GM19455 (cell line): Measurements from ENCODE around the gene ZEB1.
"Not testable (repeated sequence)": the region's sequence is repeated elsewhere in the genome, so short reads cannot be mapped to it uniquely, and the experiment has no call there.

Experiments used
- ATAC-seq: cut with Tn5 transposase; IDR thresholded peaks from one replicate; pipeline ENCODE4 v1.9.1; 2021; ENCODE audit not compliant: unreplicated experiment

The ZEB1 gene

DNA sequence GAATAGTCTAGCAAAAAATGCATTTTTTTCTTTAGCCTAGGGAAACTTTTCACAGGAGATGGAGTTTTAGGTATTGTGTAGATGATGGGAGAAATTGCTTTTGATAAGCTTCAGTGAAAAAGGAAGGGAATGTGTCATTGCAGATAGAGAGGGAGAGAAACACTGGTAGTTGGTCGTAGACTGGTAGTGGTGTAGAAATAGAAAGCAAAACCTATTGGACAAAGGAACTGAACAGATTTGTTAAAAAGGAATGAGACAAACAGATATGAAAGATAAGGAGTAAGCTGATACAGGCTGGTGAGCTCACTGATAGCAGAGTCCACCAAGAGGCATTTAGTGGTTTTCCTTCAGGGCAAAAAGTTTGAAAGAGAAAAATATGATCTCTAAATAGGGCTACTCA is 94.3 kb downstream of the ZEB1 start:
- no peak for ATAC-seq

DNA sequence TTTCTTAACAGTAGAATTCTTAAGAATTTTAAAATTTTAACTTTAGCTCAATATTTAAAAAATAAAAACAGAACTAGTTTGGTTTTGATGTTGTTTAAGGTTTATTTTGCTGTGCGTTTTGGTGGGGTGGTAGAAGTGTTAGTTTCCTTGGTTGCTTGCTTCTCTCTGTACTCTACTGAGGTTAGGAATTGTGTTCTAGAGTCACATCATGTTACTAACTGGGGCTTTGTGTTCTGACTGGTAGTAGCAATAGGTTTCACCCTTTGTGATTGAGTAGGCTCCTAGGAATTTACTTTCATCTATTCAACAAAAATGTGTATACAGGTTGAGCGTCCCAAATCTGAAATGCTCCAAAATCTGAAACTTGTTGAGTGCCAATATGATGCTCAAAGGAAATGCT is 99.5 kb downstream of the ZEB1 start:
- no peak for ATAC-seq

DNA sequence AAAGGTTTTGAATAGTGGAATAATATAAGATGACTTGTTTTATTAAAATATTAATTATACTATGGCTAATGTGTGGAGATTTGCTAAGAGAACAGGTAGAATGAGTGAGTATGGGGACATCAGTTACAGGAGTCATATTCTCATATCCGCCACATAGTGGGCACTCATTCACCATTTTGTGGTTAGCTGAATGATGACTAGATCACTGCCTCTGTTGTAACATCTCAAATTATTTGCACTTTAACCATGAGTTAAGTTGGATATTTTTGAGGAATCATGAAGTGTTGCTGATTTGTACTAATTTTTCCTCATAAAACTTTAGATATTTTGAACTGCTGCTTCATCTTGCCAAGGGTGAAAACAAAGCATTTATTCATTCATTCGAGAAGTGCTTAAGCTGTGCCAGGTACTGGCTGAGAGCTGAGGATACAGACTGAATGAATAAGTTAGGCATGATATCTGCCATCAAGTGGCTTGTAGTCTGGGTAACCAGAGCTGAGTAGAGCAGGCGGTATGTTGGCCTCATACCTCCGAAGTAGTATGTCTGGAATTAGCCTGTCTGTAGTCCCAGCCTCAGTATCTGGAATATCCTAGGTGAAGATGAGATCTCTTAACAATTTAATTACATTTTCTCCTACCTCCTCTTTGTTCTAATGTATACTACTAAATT is 100.5 kb downstream of the ZEB1 start:
- no peak for ATAC-seq

DNA sequence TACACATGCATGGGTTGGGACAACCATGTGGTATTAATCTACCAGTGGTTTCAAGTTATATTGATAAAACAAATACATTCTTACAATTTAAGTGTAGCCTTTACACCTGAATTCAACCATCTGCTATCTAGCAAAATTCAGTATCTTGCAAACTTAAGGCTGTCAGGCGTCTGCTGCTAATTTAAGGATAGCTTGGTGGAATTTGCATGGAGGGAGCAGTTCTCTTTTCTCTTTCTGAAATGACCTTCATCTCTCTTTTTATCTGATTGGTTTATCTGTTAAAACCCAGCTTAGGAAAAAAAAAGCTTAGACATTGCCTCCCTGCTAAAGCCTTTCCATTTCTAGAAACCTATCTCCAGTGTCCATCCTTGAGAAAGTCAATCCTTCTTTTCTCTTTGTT is 102.3 kb downstream of the ZEB1 start:
- ATAC-seq, result no peak

DNA sequence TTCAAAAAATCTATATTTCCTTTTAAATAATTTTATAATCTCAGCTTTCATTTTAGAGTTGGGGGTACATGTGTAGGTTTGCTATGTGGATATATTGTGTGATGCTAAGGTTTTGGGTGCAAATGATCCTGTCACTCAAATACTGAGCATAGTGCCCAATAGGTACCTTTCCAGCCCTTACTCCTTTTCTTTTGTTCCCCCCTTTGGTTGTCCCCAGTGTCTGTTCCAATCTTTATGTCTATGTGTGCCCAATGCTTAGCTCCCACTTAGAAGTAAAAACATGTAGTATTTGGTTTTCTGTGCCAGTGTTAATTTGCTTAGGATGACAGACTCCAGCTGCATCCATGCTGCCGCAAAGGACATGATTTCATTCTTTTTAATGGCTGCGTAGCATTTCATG is 103.6 kb downstream of the ZEB1 start:
- no peak for ATAC-seq

DNA sequence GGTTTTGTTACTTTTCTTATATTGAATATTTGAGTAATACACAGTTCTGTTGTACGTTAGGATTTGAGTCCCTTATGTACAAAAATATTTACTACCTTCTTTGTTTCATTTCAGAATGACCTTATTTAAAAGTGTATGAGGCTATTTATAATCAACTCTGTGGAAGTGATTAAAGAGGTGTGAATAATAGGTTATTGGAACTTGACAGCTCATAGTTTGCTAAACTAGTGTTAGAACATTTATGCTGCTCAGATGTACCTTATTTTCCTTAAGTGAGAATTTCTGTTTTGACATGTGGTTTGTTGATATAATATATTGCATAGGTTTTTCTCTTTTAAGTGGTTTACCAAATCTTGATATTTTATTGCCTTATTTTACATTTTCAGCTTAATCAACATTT is 105.5 kb downstream of the ZEB1 start:
- no peak for ATAC-seq

DNA sequence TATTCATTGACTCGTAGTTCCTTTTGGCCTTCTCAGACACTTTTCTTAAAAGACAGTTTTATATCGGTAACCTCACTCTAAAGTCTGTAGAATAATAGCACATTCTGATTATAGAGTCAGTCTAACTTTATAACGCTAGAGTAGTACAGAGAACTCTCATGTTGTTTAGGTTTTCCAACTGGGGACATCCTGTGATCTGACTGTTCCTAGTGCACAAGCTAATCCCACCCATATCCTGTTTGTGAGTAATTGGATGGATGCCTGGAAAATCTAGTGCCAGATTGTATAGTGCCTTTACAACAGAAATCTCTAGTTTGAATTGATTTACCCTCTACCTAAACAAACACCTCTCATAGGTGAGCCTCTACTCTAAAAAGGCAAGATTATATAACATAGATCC is 107.4 kb downstream of the ZEB1 start:
- no peak for ATAC-seq

DNA sequence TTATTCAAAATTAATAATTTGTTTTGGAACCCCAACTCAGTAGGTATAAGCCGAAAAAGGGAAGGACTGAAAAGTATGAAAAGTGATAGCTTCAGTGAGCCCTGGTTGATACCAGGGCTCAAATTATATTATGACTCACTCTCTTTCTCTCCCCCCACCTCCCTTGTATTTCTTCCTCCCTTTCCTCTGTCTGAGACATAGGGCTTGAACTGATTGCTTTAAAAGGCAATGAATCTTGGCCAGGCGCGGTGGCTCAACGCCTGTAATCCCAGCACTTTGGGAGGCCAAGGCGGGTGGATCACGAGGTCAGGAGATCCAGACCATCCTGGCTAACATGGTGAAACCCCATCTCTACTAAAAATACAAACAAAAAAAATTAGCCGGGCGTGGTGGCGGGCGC is 108.3 kb downstream of the ZEB1 start:
- ATAC-seq, result not testable (repeated sequence)

DNA sequence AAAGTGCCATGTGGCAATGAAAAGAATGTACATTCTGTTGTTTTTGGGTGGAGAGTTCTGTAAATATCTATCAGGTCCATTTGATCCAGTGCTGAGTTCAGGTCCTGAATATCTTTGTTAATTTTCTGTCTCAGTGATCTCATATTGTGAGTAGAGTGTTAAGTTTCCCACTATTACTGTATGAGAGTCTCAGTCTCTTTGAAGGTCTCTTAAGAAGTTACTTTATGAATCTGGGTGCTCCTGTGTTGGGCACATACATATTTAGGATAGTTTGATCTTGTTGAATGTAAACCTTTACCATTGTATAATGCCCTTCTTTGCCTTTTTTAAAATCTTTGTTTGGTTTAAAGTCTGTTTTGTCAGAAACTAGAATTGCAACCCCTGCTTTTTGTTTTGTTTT is 109.5 kb downstream of the ZEB1 start:
- ATAC-seq, result not testable (repeated sequence)

DNA sequence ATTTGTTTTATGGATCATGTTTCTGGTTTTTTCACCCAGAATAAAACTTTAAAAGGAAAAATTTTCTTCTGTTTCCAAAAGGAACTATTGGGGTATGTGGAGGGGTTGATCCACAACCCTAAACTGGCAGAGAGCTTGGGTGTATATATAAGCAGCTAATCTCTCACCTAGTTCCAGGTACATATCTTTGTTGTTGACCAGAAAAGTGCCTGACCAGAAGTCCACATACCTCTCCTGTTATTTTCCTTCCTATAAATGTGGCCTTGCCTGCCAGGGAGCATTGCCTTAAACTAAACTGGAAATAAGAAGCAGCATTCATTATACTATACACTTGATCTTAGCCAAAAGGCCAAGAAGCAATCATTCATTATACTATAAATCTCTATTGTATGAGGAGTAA is 112.0 kb downstream of the ZEB1 start:
- ATAC-seq, result no peak

DNA sequence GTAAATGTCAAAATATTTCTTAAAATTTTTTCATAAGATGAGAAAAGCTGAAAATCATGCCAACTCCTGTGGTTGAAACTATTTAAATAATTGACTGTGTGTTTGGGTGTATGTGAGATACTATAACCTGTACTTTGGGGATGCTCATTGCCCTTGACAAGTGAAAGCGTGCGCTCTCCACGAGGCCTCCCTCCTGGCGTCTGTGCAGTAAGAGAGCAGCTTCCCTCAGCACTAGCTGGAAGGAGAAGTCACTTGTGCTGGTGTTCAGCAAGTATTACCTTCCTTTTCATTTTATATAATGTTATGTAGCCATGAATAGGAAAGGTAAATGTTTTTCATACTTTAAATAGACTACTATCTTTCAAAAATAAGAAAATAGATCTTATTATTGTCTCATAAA is 118.9 kb downstream of the ZEB1 start:
- no peak for ATAC-seq

DNA sequence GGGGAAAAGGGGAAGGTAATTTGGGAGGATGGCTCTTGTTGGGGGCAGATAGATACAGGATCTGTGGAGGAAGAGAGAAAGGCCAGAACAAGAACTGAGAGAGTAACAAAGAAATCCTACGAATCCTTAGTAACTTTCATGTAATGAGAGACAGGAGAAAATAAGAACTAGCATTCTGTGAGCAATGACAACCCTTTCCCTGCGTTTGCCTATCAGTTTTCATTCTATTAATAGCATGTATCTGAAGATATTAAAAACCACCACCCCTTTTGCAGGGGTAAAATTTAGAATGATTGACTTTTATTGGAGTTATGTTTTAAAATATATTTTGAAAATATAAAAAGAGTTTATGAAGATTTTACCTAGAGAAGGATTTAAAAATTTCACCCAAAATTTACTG is 132.8 kb downstream of the ZEB1 start:
- ATAC-seq, result no peak

DNA sequence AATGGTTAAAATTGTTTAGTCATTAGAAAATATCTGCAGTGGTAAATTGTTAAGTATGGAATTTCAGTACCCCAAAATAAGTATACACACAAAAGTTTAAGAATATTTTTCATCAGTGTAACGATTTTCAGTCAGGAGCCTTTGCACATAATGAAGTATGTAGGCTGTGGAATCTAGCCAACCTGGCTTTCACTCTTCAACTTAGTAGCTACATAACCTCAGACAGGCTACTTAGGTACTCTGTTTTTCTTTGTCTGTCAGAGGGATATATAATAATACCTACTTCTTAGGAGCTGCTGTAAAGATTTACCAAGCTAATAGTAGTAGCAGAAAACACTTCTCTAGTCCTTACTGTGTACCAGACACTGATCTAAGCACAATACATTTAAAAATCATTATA is 137.5 kb downstream of the ZEB1 start:
- no peak for ATAC-seq

DNA sequence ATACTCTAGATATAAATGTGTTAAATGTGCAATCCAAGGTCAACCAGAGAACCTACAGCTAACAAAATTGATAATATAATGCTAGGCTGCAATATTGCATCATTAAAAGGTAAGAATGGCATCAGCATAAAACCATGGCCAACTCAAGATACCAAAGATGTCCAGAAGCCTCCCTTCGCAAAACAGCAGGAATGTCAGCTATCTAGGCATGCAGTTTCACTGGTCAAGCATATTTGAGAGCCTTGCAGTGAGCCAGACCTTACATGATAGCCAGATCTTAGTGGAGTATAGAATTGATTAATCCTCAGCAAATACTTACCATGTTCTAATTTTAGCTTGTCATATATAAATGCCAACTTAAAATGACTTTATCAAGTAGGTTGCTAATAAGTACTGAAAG is 138.8 kb downstream of the ZEB1 start:
- no peak for ATAC-seq

DNA sequence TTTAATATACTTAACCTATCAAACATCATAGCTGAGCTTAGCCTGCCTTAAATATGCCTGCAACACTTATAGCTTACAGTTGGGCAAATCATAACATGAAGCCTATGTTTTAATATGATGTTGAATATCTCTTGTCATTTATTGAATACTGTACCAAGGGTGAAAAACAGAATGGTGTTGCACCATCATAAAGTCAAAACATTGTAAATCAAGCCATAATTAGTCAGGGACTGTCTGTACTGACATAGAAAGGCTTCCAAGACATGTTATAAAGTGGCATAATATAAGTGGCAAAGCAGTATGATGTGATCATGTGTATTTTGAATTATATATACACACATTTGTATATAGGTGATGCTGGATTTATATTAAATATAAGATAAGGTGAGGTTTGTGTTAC is 140.0 kb downstream of the ZEB1 start:
- ATAC-seq, result no peak

DNA sequence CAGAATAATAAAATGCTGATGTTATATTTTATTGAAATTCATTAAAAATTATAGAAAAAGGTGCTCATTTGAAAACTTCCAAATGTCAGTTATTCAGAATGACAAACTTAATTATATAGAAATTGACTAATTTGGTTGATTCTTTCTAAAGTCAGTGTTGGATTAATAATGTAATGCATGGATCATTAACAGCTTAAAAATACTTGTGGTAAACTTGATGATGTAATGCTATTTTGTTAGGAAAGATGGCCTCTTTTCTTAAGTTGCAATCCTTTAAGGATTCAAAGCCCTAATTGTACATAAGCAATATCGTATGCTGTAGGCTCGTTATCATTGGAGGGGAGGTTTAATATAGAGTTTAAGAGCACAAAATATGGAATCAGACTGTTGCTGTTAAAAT is 141.2 kb downstream of the ZEB1 start:
- ATAC-seq, result no peak

DNA sequence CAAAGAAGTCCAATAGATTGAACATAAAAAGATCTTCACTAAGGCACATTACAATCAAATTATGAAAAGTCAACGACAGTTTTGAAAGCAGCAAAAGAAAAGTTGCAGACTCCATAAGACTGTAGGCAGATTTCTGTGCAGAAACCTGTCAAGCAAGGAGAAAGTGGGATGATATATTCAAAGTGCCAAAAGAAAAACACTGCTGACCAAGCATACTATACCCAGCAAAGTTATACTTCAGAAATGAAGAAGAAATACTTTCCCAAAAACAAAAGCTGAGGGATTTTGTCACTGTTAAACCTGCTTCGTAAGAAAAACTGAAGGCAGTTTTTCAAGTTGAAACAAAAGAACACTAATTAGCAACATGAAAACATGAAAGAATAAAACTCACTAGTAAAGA is 145.5 kb downstream of the ZEB1 start:
- ATAC-seq, result no peak

DNA sequence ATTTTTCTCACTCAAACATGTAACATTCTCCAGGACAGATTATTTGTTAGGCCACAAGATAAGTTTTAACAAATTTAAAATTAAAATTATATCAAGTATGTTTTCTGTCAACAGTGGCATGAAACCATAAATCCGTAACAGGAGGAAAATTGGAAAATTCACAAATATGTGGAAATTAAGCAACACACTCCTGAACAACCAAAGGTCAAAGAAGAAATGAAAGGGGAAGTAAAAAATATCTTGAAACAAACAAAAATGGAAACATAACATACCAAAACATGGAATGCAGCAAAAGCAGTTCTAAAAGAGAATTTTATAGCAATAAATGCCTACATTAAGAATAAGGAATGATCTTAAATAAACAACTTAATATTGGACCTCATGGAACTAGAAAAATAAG is 147.3 kb downstream of the ZEB1 start:
- ATAC-seq, result no peak

DNA sequence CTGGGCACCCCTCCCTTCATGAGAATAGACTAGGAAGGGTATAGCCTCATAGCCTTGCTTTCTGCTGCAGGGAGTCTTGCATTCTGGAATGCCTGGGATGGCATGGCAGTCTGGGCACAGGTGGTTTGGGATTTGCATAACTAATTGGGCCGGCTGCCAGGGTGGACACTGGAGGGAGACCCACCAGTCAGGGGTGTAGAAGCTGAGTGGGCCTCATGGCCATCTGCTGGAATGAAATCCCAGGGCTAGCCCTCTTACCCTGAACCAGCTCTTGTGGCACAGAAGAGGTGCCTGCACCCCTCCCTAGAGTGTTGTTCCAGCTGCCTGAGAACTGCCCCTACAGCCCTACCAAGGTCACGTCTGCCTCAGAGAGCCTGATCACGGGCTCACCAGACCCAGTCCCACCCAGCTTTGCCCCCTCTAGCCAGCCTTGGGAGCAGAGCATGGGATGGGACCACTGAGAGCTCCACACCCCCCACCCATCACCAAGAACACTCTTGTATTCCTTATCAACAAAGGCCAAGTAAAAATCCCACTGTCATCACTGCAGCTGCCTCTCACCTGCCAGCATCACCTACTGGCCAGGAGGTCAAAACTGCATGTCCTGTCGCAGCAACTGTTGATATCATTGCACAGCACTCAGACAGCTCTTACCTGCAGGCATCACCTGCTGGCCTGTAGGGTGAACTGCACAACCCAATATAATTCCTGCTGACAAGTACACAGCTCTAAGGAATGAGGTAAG is 148.9 kb downstream of the ZEB1 start:
- ATAC-seq, result no peak

DNA sequence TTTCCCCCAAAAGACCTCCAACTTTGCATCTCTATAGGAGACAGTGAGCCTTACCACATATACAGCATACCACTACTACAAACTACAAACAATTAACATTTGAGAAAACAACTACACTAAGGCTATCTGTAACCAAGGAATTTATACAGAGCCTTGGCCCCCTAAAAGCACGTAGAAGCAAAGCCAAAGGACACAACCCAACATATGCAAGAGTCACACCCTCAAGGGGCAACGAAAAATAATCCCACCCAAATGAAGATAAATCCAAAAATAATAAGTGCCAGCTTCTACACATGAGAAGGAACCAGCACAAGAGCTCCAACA is 149.5 kb downstream of the ZEB1 start:
- ATAC-seq, result no peak

DNA sequence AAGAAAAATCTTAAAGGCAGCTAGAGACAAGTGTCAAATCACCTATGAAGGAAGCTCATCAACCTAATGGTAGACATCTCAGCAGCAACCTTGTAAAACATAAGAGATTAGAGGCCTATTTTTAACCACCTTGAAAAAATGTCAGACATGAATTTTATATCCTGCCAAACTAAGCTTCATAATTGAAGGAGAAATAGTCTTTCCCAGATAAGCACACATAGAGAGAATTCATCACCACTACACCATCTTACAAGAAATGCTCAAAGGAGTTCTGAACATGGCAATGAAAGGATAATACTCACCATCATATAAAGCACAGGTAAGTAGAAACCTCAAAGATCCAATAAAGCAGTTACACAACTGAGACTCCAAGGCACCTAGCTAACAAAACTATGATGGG is 156.5 kb downstream of the ZEB1 start:
- no peak for ATAC-seq

DNA sequence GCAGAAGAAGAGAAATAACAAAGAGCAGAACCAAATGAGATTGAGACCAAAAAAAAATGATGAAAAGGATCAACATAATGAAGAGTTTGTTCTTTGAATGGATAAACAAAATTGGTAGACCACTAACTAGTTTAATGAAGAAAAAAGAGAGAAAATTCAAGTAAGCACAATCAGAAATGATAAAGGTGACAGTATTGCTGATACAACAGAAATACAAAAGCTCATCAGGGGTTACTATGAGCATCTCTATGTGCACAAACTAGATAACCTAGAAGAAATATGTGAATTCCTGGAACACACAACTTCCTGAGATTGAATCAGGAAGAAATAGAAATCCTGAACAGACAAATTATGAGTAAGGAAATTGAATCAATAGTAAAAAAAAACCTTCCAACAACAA is 157.1 kb downstream of the ZEB1 start:
- no peak for ATAC-seq

DNA sequence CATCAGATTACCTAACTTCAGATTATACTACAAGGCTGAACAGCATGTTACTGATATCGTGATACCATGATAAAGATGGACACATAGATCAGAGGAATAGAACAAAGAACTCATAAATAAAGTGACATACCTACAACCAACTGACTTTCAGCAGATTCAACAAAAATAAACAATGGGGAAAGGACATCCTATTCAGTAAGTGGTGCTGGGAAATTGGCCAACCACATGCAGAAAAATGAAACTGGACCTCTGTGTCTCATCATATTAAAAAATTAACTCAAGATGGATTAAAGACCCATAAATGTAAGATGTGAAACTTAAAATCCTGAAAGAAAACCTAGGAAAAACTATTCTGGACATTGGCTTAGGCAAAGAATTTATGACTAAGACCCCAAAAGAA is 158.6 kb downstream of the ZEB1 start:
- no peak for ATAC-seq
